GM23248 (cell line): ENCODE data around the gene COL1A2.

Experiments used
- EZH2 ChIP-seq: fragments of 200-600 bp; sonication (generic); IDR thresholded peaks from 2 replicates; pipeline ENCODE4 v1.6.1; 2018; ENCODE audit warnings: antibody characterized with exemption, mild to moderate bottlenecking; ENCODE audit not compliant: insufficient read depth, poor library complexity, severe bottlenecking
- EZH2phosphoT487 ChIP-seq: fragments of 200-600 bp; sonication (generic); IDR thresholded peaks from 2 replicates; pipeline ENCODE4 v1.6.1; 2018; ENCODE audit warnings: antibody characterized with exemption, moderate library complexity, mild to moderate bottlenecking, low read depth; ENCODE audit not compliant: insufficient read depth

- TF ChIP-seq EZH2 (no peak), EZH2phosphoT487 (no peak)
Observed at GRCh38 chr7:94478648-94479214, 84.0 kb downstream of the COL1A2 start.
